HK-2 (cell line): Measurements from ENCODE around the gene MCF2L.
"Not testable (repeated sequence)": the region's sequence is repeated elsewhere in the genome, so short reads cannot be mapped to it uniquely, and the experiment has no call there.

Source experiments
- DNase-seq: peaks from one replicate; pipeline ENCODE4 v3.0.0-alpha.2; 2018; ENCODE audit not compliant: unreplicated experiment

MCF2L gene

GRCh38 chr13:113016526-113017295, 47.7 kb downstream of the MCF2L start:
- no peak for DNase-seq

DNA sequence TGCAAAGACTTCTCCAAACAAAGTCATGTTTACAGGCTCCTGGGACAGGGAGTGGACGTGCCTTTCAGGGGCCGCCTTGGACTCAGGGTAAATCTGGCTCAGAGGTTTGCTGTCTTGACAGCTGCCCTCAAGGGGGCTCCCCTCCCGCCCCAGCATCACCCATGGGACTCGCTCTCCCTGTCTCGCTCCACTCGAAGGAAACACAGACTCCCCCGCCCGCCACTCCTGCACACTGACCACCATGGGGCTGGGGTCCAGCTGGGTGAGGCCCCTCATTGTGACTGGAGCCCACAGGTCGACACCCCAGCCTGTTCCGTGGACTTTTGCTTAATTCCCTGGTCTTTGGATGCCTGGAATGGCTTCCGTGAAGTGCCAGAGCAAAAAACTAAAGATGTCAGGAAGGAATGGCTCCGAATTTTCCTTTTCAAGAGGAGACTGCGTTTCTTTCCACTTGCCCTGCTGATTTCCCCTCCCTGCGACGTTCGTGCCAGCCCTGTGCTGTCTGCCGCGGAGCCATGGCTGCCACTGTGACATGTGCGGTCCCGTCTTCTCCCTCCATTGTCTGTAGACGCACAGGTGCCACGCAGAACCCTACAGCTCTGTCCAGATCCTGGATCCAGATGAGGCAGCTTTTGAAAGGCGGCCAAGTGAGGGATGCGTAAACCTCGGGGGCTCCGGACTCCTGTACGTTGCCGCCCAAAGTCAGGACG, 48.6 kb downstream of the MCF2L start:
- no peak for DNase-seq

DNA sequence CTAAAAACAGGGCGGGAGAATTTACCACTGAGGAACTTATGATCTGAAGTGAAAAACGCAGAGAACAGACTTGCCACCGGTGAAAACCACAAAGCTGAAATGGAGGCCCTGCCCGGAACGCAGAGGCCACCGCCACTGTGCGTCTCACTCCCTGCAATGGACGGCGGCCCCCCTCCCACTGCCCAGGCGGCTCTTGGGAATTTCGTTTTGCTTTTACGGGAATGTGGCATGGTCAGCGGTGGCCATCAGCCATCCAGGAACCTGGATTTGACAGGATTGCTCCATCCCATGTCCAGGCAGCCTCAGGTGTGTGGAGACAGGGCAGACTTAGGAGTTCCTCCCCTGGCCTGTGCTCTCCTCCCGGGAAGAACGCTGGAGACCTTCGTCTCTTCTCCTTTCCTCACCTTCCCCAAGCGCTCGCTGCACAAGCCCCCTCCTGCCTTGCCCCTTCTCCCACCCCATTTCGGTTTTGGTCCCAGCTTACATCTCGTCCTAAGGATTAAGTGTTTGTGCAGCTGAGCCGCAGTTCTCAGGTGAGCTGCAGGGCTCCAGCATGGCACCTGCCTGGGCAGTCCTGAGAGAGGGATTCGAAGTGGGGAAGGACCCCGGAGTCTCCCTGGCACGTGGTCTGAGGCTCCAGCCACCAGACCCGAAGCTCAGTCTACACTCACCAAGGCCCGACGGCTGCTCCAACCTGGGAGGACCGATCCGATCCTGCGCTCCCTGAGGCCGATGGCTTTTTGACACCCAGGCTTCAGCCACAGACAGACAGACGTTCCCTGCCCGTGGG, 49.9 kb downstream of the MCF2L start:
- DNase-seq, result no peak

DNA sequence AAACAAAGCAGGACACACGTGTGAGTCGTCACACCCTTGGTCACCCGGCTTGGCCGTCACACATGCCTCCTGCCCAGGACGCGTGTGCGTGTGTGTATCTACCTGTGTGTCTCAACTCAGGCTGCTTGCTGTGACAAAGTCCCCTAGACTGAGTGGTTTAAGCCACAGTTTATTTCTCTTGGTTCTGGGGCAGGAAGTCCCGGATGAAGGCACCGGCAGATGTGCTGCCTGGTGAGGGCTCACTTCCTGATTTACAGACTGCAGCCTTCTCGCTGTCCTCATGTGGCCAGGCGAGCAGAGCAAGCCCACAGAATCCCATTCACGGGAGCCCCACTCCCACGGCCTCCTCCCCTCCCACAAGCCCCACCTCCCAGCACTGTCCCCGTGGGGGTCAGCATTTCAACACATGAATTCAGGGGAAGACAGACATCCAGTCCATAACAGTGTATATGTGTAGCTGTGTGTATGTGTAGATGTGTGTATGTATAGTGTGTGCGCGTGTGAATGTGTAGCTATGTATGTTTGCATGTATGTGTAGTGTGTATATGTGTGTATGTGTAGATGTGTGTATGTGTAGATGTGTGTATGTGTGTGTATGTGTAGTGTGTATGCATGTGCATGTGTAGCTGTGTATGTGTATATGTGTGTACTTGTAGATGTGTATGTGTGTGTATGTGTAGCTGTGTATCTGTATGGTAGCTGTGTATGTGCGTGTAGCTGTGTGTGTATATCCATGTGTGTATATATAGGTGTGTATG, 51.5 kb downstream of the MCF2L start:
- DNase-seq, result no peak

DNA sequence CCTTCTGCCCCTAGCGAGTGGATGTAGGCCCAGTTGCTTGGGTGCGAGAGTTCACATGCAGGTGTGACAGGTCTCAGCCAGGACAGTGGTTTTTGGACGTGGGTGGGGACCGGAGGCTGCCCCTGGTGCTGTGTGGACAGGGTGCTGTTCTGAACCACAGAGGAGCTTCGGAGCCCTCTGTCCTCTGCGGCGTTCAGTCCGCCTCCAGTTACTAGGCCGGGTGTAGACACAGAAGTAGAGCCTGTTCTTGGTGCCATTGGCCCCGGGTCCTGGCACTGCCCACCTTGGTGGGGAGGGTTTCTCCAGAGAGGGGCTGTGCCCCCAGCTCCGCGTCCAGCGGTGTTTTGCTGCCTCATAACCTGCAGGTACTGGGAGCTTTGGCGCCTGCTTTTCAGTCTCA, 52.4 kb downstream of the MCF2L start:
- DNase-seq, result no peak

GRCh38 chr13:113021811-113022210, 52.8 kb downstream of the MCF2L start:
- no peak for DNase-seq

- DNase-seq, result no peak
Observed at GRCh38 chr13:113022391-113022744, 53.4 kb downstream of the MCF2L start.

- no peak for DNase-seq
Observed at GRCh38 chr13:113022745-113023574, 53.9 kb downstream of the MCF2L start.

- DNase-seq, result no peak
Observed at GRCh38 chr13:113023694-113024430, 54.8 kb downstream of the MCF2L start.

DNA sequence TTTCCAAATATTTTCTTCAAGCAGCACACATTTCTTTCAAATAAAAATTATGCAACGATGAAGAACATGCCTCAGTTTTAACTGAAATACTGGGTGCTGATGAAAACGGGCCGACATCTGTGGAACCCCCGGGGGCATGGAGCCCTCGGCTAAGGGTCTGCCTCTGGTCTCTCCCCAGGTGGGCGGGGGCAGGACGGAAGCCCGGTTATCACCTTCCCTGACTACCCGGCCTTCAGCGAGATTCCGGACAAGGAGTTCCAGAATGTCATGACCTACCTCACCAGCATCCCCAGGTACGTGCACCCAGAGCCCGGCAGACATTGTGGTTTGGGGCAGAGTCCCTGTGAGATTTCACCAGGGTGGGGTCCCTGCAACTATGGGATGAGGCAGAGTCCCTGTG, 55.5 kb downstream of the MCF2L start:
- DNase-seq, result no peak

DNA sequence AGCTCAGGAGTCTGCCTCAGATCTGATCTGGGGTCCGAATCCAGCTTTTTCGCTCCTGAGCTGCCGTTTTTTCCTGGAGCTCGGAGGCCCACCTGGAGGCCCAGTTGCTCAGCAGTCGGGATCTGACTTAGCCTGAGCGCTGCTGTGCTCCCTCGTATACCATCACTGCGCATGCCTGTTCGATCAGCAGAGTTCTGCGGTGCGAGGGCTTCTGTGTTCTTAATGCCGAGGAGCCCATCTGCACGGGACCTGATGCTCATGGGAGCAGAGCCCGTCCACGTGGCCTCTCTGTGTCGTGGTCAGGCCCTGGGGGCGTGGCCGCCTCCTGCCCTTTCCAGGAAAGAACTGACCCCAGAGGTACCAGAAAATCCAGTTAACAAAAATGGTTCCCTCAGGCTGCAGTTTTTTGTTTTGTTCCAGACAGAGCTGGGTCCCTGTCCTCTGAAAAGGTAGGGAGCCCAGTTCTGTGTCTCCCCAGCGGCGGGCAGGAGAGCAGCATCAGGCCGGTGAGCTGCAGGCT, 57.4 kb downstream of the MCF2L start:
- DNase-seq, result no peak

DNA sequence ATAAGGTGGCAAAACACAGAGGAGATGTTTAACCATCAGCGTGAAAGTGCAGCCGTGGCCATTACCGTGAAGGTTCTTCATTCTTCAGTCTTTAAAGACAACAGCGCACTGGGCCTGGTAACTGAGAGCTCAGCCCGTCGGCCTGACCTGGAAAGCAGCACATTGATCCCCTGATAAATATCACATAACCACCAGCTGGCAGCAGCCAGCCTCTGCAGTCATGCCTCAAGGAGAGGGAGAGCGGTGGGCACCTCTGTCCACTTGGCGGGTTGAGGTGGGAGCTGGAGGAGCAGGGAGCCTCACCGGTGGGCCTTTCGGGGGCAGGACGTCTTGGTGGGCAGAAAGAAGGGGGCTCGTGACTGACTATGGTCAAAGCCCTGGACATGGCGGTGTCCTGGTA, 58.1 kb downstream of the MCF2L start:
- no peak for DNase-seq

GRCh38 chr13:113027566-113027965, 58.6 kb downstream of the MCF2L start:
- DNase-seq, result no peak

DNA sequence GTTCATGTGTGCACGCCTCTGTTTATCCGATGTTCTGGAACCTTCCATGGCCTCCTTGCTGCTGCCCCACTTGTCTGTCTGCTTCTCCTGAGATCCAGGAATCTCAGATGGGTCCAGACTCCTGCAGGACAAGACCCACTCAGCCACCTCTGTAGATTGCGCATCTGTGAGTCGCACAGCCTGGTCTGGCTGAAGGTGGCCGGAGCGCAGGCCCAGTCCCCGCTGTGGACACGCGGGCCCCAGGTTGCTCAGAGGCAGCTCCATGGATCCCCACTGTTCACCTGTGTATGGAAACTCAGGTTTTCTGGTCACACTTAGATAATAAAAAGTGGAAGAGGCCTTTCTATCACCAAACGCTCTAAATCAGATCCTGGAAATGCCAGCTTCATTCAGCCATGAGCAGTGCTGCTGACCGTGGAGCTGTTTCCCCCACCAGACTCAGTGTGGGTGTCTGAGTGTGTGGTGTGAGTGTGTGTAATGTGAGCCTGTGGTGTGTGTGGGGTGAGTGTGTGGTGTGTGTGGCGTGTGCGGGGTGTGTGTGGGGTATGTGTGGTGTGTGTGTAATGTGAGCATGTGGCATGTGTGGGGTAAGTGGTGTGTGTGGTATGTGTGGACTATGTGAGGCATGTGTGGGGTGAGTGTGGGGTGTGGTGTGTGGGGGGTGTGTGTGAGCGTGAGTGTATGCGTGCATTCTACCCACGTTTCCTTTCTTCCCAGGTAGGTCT, 59.5 kb downstream of the MCF2L start:
- no peak for DNase-seq

GRCh38 chr13:113029061-113029445, 60.0 kb downstream of the MCF2L start:
- no peak for DNase-seq

GRCh38 chr13:113029487-113030258, 60.7 kb downstream of the MCF2L start:
- peak; percentile 18 for DNase-seq

GRCh38 chr13:113030259-113030640, 61.2 kb downstream of the MCF2L start:
- DNase-seq, result not testable (repeated sequence)

DNA sequence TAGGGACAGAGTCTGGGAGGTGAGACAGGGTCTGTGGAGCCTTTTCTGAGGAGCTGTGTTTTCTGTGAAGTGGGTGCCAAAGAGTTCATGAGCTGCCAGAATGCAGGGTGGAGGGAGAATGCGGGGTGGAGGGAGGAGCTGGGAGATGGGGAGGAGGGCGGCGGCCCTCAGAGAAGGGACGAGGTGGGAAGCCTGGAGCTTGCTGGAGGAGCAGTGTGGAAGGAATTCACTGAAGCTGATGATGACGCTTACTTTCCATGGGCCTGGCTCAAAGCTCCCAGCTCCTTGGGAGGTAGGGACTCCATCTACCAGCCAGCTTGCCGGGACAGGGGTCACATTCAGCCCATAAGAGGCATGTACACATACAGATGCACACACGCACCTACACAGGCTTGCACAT, 62.5 kb downstream of the MCF2L start:
- no peak for DNase-seq

GRCh38 chr13:113032291-113032690, 63.3 kb downstream of the MCF2L start:
- no peak for DNase-seq
